GM19438 (cell line): ENCODE results near the gene EIF5B.

Experiments
- ATAC-seq: cut with Tn5 transposase; IDR thresholded peaks from one replicate; pipeline ENCODE4 v1.9.1; 2021; ENCODE audit warnings: low read depth; ENCODE audit not compliant: unreplicated experiment

Gene EIF5B

GRCh38 chr2:99404039-99404796, 67.0 kb downstream of the EIF5B start:
- no peak for ATAC-seq

GRCh38 chr2:99404797-99405669, 67.8 kb downstream of the EIF5B start:
- ATAC-seq = no peak

GRCh38 chr2:99406137-99406536, 68.9 kb downstream of the EIF5B start:
- ATAC-seq = no peak

- no peak for ATAC-seq
These were observed 73.1 kb downstream of the EIF5B start for GRCh38 chr2:99410276-99410675.

GRCh38 chr2:99414566-99414965, 77.4 kb downstream of the EIF5B start:
- ATAC-seq = no peak

- ATAC-seq = no peak
These were observed 80.2 kb downstream of the EIF5B start for GRCh38 chr2:99417396-99417795.

- ATAC-seq = no peak
These were observed 82.8 kb downstream of the EIF5B start for GRCh38 chr2:99420031-99420430.

GRCh38 chr2:99420751-99421299, 83.6 kb downstream of the EIF5B start:
- no peak for ATAC-seq

GRCh38 chr2:99421469-99421868, 84.3 kb downstream of the EIF5B start:
- no peak for ATAC-seq

- ATAC-seq = no peak
These were observed 85.4 kb downstream of the EIF5B start for GRCh38 chr2:99422599-99422998.

GRCh38 chr2:99424371-99424770, 87.2 kb downstream of the EIF5B start:
- ATAC-seq = no peak

GRCh38 chr2:99425022-99425421, 87.8 kb downstream of the EIF5B start:
- ATAC-seq = no peak

- no peak for ATAC-seq
These were observed 93.6 kb downstream of the EIF5B start for GRCh38 chr2:99430614-99431291.

- no peak for ATAC-seq
These were observed 94.5 kb downstream of the EIF5B start for GRCh38 chr2:99431587-99432275.

GRCh38 chr2:99433340-99433739, 96.2 kb downstream of the EIF5B start:
- no peak for ATAC-seq

- no peak for ATAC-seq
These were observed 99.7 kb downstream of the EIF5B start for GRCh38 chr2:99436874-99437273.

- ATAC-seq = no peak
These were observed 102.8 kb downstream of the EIF5B start for GRCh38 chr2:99439971-99440505.

- no peak for ATAC-seq
These were observed 105.6 kb downstream of the EIF5B start for GRCh38 chr2:99442837-99443236.

- ATAC-seq = no peak
These were observed 107.0 kb downstream of the EIF5B start for GRCh38 chr2:99444222-99444621.

GRCh38 chr2:99445065-99445464, 107.9 kb downstream of the EIF5B start:
- no peak for ATAC-seq
